HG02571 (cell line): ENCODE measurements around the gene SMIM14.
A peak's percentile ranks its signal among the peaks of the same experiment; 100 is the strongest.
"Not testable (repeated sequence)": the region's sequence is repeated elsewhere in the genome, so short reads cannot be mapped to it uniquely, and the experiment has no call there.

Experiments used
- ATAC-seq: cut with Tn5 transposase; IDR thresholded peaks from one replicate; pipeline ENCODE4 v1.9.1; 2021; ENCODE audit warnings: mild to moderate bottlenecking, moderate library complexity; ENCODE audit not compliant: unreplicated experiment

Gene SMIM14

DNA sequence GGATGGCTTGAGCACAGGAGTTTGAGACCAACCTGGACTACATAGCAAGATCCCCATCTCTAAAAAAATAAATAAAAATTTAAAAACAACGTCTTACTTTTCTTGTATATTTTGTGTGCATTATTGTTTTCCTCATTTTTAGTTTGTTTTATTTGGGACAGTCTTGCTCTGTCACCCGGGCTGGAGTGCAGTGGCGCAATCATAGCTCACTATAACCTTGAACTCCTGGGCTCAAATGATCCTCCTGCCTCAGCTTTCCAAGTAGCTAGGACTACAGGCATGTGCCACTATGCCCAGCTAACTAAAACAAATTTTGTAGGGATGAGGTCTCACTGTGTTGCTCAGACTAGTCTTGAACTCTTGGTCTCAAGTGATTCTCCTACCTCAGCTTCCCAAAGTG is 9.5 kb upstream of the SMIM14 start:
- no peak for ATAC-seq

DNA sequence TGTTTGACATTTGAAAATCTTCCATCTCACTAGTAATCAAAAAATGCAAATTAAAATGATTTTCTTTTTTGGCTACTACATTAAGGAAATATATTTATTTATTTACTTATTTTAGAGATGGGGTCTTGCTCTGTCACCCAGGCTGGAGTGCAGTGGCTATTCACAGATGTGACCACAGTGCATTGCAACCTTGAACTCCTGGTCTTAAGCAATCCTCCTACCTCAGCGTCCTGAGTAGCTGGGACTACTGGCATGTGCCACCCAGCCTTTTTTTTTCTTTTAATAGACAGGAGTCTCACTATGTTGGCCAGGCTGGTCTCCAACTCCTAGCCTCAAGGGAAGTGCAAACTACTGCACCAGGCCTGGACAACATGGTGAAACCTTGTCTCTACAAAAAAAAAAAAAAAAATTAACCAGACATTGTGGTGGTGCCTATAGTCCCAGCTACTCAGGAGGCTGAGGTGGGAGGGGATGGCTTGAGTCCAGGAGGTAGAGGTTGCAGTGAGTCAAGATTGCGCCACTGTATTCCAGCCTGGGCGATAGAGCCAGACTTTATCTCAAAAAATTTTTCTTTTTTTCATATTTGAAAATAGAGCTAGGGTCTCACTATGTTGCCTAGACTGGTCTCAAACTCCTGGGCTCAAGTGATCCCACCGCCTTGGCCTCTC is 4.4 kb upstream of the SMIM14 start:
- ATAC-seq, result no peak

DNA sequence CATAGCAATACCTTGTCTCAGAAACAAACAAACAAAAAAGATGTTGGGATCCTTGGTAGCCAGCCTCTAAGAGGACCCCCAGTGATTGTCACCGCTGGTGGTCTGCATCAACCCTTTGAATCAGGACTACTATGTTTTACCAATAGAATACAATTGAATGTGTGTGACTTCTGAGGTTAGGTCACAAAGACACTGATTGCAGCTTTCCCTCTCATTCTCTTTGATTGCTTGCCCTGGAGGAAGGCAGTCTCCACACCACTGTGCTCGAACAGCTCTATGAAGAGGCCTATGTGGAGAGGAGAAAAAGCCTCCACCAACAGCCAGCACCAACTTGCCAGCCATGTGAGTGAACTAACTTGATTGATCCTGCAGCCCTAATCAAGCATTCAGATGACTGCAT is 2.8 kb upstream of the SMIM14 start:
- ATAC-seq, result no peak

DNA sequence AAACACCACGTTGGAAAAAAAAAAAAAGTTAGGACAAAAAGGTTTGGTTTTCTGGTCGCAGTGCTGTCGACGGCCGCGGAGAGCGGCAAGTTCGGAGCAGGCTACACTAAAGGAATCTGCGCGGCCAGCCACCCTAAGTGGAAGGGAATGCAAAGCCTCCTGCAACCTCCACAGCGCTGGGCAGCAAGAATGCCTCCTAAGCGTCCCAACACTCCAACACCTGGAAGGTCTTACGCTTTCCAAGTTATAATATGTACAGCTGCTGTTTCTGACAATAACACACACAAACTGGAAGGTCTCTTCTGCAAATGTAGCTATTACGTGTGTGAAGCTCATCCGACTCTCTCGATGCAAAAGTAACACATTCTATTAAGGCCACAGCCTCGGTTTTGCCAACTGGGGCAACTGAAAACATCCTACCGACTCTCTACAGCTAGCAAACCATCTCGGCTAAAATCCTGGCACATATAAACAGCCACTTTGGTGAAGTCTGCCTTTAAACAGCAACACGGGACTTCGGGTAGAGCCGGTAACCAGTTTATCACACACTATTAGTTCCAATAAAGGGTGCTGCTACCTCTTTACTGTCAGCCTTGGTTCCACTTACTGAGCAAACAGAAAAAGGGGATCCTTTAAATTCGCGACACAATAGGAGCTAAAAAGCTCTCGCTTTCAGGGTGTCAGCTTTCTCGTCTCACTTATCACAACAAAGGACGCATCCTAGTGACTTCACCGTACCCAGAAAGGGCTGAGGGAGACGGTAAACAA is 895 bp downstream of the SMIM14 start:
- ATAC-seq, result no peak

DNA sequence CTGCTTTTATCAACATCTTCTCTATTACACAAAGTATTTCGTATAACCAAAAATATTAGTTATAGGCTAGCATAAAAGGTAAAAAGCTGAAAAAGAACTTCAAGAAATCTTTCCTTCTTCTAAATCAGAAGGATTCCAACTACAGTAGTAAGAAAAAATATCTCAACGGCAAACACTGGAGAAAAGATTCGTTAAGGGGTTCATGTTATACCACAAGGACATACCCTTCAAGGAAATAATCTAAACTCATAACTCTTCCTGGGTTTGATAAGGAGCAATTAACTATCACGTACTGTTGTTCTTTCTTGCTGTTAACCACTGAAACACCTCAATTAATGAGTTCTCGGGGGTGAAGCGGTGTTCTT is 1.5 kb downstream of the SMIM14 start:
- no peak for ATAC-seq

DNA sequence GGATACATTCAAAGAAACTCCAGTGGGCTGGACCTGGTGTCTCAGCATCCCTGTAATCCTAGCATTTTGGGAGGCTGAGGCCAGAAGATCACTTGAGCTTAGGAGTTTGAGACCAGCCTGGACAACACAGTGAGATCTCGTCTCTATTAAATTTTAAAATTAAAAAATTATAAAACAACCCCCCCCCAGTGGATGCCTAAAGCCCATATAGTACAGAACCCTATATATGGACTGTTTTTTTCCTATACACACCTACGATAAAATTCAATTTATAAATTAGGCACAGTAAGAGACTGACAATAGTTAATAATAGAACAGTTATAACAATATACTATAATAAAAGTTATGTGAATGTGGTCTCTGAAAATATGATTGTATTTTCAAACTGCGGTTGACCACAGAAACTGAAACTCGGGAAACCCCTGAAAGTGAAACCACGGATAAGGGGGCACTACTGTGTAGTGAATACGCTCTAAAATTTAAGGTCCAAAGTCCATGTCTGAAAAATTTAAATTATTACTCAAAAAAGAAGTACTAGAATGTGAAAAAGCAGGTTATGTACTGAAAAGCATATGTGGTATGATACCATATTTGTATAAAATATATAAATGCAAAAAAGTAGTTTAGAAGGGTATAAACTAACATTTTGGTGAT is 2.0 kb downstream of the SMIM14 start:
- no peak for ATAC-seq

DNA sequence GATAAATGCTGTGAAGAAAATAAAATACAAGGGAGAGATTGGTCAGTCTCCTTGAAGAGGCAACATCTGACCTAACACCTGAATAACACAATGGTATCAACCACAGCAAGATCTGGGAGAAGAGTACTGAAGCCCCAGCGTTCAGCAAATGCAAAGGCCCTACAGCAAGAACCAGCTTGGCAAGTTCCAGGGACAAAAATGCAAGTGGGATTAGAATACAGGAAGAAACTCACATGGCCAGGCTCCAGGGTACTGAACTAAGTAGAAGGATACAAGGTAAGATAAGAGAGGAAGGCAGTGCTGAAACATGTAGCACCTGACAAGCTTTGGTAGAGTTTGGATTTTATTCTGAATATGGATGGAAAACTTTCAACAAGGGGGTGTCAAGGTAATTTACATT is 3.6 kb downstream of the SMIM14 start:
- ATAC-seq, result no peak

DNA sequence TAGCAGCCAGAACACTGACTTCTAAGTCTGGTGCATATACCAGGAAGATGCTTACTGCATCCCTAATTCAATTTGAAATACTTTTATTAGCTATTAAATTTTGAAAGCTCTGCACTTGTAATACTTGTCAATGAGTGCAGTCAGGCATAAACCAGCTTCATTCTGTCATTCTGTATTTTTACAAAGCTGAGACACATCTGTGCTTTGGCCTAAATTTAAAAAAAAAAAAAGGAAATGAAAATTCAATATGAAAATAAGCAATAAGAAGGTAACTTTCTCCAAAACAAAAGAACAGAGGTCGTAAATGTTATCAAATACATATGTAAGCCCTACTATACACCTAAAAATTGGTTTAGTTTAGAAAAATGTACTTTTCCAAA is 7.0 kb downstream of the SMIM14 start:
- ATAC-seq, result peak; percentile 51

DNA sequence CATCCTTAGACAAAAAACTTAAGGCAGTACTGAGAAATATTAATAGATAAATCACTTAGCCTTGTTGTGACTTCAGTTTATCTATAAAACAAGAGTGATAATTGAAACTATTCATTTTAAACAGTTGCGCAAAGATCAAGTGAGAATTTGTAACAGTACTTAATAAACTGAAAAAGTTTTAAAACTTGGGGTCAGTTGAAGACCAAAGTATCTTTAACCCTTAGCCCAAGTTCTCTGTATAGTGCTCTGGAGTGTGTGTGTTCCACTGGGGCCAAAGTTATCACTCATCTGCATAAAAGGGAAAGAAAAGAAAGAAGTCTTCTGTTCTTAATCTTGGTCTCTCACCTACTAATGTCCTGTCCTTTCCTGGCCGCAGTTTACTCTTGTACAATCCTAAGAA is 11.3 kb downstream of the SMIM14 start:
- no peak for ATAC-seq

DNA sequence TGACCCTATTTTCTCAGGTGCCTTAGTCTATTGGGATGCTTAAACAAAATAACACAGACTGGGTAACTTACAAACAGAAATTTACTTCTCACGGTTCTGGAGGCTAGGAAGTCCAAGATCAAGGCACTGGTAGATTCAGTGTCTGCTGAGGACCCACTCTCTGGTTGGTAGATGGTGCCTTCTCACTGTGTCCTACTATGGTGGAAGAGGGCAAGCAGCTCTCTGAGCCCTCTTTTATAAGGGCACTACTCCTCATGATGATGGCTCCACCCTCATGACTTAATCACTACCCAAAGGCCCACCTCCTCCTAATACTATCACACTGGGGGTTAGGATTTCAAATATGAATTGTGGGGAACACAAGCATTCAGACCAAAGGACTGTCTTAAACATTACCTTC is 11.8 kb downstream of the SMIM14 start:
- no peak for ATAC-seq

DNA sequence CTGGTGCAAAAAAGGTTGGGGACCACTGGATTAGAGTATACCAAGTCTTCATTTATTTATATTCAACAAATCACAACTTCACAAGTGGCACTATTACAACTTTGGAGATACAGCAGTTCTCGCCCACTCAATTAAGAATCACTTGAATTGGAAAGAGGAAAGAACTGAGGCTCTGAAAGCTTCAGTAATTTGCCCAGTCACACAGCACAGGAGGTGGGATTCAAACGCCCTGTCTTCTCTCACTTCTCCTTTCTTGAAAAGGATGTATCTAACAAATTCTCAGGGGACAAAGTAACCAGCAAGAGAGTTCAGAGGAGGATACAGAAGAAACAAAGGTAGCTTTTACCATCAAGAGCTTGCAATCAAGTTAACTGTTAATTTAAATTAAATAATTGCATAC is 12.4 kb downstream of the SMIM14 start:
- peak; percentile 72 for ATAC-seq

DNA sequence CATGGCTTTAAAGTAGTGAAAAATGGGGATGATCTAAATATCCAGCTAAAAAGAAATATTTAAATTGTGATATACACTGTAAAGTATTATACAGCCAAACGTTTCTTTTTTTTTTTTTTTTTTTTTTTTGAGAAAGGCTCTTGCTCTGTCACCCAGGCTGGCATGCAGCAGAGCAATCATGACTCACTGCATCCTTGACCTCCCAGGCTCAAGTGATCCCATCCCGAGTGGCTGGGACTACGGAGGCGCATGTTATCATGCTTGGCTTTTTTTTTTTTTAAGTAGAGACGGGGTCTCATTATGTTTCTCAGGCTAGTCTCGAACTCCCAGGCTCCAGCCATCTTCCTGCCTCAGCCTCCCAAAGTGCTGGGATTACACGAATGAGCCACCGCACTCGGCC is 17.1 kb downstream of the SMIM14 start:
- ATAC-seq, result no peak

DNA sequence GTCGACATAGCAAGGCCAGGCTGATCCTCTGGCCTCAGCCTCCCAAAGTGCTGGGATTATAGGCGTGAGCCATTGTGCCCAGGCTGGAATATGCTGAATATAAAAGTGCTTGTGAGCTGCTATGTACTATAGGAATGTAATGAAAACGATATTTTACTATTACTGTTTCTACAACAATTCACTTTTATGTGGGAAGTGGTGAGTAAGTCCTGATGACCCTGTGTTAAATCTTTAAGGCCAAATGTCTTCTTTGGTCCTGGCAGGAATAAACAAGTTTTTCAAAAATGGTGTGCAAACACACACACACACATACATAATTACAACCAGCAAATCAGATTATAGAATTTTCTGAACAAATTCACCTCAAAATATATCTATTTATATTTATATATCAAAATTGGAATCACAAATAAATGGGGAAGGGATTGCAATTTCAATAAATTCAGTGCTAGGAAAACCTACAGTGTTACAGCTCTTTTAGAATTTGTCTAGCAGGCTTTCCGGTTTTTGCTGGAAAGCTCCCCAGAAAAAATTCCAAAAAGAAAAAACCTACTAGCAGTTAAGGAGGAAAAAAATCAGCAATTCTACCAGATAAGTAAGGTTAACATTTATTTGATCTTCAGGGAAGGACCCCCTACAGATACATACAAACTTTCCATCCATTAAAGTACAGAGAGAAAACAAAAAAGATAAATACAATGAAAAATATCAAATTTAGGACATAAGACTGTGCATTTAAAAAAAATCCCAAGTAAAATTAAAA is 17.9 kb downstream of the SMIM14 start:
- ATAC-seq, result no peak

DNA sequence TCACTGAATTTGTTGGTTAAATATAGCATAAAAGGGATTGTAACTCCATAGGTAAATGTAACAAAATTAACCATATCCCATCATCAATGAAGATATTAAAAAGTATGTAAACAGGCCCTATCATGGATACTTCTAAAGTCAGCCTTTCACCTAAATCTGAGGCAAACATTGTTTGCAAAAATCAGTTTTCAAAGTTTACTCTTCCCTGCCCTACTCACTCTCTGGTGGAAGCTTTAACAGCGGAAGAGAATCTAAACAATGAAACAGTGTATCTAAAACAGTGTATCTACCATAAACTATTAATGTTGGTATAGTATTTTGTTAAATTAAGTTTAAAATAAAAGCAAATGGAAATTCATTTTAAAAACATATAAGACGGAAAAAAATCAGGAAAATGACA is 21.1 kb downstream of the SMIM14 start:
- ATAC-seq, result no peak

DNA sequence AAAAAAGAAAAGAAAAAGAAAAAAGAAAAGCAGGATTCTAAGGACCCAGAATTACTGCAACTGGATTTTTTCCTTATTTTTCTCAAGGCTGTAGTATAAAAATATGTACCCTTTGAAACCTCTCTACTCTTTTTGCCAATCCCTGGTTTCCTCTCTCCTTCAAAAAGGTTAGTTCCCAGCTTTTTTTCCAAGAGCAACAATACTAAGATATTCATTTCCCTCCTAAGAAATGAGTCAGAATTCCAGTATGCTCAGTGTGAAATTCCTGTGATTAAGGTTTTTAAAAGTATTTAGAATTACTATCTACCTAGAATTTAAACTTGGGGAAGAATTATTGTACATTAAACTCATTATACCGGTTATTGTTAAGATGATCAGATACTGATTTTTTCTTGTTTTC is 22.0 kb downstream of the SMIM14 start:
- no peak for ATAC-seq

DNA sequence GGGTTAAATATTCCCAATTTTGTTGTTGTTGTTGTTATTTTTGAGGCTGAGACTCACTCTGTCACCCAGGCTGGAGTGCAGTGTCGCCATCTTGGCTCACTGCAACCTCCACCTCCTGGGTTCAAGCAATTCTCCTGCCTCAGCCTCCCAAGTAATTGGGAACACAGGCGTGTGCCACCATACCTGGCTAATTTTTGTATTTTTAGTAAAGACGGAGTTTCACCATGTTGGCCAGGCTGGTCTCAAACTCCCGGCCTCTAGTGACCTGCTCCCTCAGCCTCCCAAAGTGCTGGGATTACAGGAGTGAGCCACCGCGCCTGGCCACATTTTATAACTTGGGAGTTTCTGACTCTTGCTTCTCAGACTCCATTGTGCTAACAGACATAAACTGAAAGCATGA is 22.6 kb downstream of the SMIM14 start:
- ATAC-seq, result not testable (repeated sequence)

DNA sequence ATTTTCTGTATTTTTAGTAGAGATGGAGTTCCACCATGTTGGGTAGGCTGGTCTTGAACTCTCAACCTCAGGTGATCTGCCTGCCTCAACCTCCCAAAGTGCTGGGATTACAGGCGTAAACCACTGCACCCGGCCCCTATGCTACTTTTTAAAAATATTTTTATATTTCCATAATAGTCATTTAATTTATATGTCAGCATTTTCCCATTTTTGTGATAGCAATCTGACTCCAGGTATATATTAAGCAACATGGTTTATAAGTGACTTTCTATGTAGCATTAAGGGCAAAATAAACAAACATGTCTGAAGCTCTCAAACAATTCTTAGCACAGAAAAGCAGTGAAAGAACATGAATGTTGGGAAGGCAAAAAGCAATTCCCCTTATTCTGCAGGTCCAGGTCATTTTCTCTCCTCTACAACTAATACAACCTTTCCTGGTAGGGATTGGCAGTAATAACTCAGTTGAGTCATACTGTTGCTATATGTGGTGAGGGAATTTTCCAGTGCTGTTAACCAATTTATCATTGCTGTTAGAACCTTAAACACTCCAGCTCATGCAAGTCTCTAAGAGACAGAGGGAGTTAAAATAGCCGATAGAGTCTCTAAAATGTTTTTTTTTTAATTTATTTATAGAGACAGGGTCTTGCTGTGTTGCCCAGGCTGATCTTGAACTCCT is 24.0 kb downstream of the SMIM14 start:
- no peak for ATAC-seq

DNA sequence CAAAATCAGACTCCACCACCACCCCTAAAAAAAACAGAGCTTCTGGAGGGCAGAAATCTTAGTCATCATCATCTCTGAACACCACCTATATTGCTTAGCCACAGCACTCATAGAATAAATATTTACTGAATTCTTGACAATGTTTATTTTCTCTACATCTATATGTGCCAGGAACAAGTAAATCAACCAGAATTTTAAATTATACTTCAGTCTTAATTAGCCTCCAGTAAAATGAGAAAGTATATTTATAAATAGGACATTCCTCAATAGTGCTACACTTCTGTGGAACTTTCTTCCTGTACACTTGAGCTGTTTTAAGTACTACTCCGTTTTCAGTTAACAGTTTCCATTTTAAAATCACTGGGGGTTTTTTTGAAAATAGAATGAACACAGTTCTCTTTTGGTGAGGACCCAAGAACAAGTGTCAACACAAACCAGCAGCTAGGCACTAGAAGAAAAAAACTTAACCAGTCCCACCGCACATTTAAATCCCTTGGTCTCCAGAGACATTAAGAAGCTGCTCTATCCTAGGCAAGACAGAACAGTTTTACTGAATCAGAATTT is 25.5 kb downstream of the SMIM14 start:
- no peak for ATAC-seq

DNA sequence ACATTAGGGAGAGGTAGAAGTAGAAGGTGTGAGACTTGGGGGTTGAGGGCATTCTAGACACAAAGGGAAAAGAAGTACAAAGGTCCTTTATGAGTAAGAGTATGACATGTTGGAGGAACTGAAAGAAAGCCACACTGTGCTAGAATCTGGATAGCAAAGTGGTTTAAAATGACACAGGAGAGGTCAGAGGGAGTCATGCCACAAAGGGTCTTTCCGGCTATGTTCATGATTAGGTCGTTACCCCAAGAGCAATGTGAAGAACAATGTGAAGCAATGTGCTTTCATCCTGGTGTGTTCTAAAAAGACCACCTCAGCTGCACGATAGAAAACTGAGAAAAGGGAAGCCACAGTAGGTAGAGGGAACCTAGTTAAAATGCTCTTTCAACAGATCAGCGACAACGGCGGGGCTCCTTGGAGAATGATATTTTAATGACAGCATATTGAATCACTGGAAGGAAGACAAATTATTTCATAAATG is 29.2 kb downstream of the SMIM14 start:
- peak; percentile 91 for ATAC-seq

DNA sequence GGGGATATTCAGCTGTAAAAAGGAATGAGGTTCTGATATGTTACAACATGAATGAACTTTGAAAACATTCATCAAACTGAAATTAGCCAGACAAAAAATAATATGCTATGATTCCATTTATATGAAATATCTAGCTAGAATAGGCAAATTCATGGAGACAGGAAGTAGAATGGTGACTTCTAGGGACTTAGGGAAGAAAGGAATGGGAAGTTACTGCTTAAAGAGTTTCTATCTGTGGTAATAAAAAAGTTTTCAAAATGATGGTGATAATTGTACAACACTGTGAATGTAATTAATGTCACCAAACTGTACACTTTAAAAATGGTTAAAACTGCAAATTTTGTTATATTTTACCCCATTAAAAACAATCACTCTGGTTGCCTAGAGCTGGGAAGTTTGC is 30.2 kb downstream of the SMIM14 start:
- ATAC-seq, result no peak

DNA sequence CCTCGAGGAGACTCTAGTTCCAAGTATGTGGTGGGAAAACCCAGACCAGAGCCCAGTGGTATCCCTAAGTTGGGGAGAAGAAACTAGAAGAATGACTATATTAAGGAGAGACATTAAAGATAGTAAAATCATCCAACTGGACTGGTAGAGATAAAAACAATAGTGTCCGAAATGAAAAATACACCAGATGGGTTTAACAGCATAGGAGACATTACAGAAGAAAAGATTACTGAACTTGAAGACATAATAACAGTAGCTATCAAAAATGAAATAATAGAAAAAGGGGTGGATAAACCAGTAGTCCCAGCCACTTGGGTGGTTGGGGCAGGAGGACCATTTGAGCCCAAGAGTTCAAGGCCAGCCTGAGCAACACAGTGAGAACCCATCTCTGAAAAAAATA is 31.9 kb downstream of the SMIM14 start:
- ATAC-seq, result no peak
